GM18520 (cell line): ENCODE data around the gene TMEM171.

ENCODE experiments used
- ATAC-seq: cut with Tn5 transposase; IDR thresholded peaks from one replicate; pipeline ENCODE4 v1.9.1; 2021; ENCODE audit not compliant: unreplicated experiment

The TMEM171 gene

DNA sequence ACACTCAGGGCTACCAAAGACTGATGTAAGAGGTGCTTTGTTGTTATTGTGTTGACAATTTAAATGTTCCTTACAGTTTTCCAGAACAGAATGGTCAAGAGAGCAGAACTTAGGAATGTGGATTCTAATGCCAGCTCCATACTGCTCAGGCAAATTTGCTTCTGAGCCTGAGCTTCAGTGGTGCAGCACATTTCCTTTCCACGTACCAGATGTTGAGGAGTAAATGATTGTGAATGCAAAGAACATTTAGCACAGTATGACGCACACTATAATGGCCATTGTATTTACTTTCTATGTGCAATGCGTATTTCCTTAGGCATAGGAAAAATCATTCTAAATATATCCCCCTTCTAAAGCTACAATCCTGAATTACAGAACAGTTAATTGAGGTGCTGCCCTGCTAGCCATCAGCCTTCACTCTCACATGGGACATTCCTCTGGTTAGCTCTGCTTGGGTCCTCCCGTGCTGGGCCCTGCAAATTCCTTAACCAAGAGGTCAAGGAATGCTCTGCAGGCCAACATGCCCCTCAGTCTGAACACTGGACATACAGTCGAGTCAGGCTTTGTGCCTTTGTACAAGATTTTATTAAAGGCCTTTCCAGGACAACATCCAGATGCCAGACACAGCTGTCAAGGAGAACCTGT is 31.5 kb downstream of the TMEM171 start:
- no peak for ATAC-seq

DNA sequence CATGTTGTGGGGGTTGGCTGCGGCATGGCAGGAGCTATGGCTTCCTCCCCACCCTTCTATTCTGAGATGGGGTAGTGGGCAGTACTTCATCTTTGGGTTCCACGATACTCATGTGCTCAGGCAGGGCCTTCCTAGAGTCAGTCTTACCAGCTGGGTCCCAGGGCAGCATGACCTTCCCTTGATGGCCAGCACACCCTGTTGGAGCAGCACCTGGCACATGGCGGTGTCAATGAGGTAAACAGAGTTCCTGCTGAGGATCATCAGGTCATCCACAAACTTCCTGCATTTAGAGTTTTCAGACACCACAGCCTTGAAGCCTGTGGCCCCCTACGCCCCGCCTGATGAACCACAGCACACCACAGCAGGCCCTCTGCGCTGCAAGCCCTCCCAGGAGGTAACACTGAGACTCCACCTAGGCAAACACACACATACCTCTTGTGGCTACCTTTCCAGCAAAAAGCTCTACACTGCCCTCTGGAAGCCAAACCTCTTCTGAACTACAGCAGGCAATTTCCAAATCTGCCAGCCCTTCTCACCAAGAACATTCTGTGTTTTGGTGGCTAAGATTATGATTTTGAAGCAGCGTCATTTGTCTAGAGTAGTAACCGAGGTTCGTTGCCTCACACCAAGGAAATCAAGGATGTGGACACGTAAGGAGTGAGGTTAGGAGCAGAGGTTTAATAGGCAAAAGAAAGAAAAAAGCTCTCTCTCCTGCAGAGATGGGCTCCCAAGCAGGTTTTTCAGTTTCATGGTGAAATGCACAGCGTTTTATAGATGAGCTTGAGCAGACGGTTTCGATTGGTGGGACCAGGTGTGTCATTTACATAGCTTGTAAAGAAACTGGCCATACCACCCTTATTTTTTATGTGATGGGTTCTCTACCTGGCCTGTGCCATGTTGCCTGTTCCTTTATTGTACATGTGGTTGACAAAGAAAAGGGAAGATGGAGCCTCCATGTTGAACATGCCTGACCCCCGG is 32.3 kb downstream of the TMEM171 start:
- no peak for ATAC-seq

DNA sequence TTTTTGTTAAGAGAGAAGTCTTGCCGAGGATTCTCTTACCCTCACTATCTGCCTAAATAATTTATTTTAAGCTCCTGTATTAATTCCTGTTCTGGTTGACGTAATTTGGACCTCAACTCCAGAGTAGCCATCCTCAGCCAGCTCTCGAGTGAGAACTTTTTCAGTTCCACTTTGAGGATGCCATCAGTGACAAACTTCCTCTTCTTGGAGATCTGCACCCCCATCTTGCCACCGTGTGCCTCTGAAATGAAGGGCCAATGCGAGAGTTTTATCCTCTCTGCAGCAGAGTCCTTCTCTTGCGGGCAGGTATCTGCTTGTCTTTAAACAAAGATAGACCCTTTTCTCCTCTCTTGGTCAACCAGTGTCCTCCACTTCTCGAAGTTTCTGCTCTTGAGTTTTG is 33.1 kb downstream of the TMEM171 start:
- no peak for ATAC-seq

DNA sequence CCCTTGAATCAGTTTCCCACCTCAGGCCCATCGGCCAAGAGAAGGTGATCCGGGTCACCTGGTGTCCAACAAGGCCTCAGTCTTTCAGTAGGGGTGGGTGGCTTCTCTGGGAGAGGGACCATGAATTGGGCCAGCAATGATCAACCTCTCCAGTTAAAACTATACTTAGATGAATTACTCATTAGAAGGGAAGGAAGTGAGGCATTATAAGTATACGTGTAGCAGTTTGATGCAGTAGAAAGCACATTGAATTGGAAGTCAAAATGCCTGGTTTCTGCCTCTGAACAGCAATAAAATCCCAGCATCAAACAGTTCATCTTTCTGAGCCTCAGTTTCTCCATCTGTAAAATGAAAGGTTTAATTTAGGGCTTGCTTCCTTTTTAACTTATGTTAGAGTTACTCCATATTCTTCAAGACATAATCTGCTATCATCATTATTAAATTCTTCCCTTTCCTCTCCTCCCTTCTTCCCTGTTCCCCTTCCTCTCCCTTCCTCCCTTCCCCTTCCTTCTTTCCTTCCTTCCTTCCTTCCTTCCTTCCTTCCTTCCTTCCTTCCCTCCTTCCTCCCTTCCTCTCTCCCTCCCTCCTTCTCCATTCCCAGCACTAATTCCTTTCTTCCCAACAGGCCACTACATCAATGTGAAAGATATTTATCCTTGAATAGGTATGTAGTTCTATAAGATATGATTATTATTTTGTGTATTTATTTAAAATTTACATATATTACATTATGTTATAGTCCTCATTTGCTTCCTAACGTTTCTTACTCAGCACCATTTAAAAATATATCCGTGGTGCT is 34.0 kb downstream of the TMEM171 start:
- ATAC-seq = no peak

- ATAC-seq = no peak
Measured at GRCh38 chr5:73155271-73156222, 35.2 kb downstream of the TMEM171 start.

- ATAC-seq = no peak
Measured at GRCh38 chr5:73157414-73158303, 37.3 kb downstream of the TMEM171 start.

GRCh38 chr5:73158313-73158712 is 37.9 kb downstream of the TMEM171 start:
- no peak for ATAC-seq

DNA sequence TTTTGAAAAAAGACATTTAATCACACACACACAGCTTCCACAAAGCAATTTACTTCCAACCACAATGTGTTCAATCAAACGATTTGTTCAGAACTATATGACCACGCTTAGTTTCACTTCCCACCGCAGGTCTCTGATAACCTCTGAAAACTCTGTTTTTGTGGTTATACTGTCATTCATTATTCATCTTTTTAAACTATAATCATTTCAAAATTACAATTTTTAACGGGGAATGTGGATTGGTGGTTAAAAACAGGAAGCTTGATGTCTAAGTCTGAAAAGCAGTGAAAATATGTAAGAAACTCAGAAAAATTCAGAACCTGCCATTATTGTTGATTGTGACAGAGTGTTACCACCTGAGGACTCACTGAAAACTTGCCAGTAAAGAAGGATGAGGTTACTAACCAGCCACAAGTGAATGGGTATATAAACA is 39.9 kb downstream of the TMEM171 start:
- ATAC-seq = peak; percentile 81

DNA sequence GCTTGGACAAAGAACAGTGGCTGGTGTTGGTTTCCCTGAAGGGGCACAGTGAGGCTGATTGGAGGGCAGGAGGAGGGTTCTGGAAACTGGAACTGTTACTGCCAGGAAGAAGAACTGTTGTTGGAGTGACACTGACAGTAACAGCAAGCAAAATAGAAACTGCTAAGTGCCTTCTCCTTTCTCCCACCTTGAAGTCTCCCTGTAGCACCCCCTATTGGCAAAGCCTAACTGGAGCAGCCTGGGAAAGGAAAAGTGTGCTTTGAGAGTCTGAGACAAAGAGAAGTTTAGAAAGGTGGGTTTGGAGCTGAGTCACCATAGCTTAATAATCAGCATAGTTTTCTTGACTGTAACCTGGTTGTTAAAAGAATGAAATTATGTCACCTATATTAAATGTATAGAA is 50.1 kb downstream of the TMEM171 start:
- ATAC-seq = no peak

- no peak for ATAC-seq
Measured at GRCh38 chr5:73171495-73171894, 51.1 kb downstream of the TMEM171 start.

DNA sequence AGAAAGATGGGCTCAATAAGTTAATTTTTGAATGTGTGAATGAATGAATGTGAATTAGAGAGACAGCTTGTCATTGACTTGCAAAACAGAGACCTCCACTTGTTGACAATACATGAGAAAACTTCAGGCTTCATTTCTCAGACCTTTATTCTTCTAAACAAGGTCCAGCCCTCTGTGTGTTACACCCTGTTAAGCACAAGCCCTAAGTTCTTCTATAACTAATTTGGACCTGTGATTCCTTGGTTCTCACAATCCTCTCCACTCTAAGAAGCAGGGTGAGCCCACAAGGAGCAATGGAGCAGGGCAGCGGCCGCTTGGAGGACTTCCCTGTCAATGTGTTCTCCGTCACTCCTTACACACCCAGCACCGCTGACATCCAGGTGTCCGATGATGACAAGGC is 52.6 kb downstream of the TMEM171 start, which contains the start of gene TMEM174:
TSS of gene TMEM174 (plus strand) at position 243 of the 400 bp plus-strand sequence. CDS start at position 294, 51 bp downstream.
- no peak for ATAC-seq

DNA sequence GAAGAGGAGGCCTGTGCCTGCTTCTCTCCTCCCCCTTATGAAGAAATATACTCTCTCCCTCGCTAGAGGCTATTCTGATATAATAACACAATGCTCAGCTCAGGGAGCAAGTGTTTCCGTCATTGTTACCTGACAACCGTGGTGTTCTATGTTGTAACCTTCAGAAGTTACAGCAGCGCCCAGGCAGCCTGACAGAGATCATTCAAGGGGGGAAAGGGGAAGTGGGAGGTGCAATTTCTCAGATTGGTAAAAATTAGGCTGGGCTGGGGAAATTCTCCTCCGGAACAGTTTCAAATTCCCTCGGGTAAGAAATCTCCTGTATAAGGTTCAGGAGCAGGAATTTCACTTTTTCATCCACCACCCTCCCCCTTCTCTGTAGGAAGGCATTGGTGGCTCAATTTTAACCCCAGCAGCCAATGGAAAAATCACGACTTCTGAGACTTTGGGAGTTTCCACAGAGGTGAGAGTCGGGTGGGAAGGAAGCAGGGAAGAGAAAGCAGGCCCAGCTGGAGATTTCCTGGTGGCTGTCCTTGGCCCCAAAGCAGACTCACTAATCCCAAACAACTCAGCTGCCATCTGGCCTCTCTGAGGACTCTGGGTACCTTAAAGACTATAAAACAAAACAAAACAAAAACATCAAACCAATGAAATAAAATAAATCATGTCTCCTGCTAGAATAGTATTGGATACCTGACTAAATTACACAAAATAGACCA is 53.9 kb downstream of the TMEM171 start:
- ATAC-seq = no peak

GRCh38 chr5:73176250-73176649 is 55.9 kb downstream of the TMEM171 start:
- no peak for ATAC-seq

DNA sequence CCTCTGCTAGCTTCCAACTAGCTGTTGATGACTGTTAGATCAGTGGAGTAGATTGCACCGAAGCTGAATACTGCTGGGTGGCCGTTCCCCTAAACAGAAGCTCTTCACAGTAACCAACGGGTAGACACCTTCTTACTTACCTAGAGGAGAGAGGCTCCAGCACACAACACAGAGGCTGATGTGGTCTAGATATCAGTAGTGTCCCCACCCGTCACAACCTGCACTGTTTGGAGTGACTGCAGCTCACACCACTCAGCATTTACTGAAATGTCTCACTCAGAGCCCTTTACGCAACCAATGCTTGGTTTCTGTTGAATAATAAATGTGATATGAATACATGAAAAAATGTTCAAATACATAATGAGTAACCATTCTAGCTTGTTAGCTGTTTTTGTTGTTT is 57.9 kb downstream of the TMEM171 start:
- ATAC-seq = no peak

DNA sequence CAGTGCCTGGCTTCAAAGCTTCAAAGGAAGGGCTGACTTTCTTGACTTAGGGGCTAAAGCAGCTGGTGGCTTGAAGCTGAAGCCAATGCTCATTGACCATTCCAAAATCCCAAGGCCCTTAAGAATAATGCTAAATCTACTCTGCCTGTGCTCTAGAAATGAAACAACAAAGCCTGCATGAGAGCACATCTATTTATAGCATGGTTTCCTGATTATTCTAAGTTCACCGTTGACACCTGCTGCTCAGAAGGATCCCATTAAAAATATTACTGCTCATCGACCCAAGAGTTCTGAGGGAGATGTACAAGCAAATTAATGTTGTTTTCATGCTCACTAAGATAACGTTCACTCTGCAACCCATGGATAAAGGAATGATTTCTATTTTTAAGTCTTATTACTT is 59.4 kb downstream of the TMEM171 start:
- no peak for ATAC-seq

GRCh38 chr5:73180566-73180965 is 60.2 kb downstream of the TMEM171 start:
- ATAC-seq = no peak
